HEK293T (cell line): ENCODE data around the gene PRRT2.

Experiments used
- ARNT ChIP-seq: fragments of 450-650 bp; IDR thresholded peaks from 2 replicates; pipeline ENCODE4 v1.6.1; 2017; ENCODE audit warnings: mild to moderate bottlenecking
- ELF4 ChIP-seq: fragments of 450-650 bp; IDR thresholded peaks from 2 replicates; pipeline ENCODE4 v1.6.1; 2017; ENCODE audit warnings: antibody characterized with exemption
- FOXK2 ChIP-seq: fragments of 450-650 bp; IDR thresholded peaks from 2 replicates; pipeline ENCODE4 v1.6.1; 2016; ENCODE audit warnings: mild to moderate bottlenecking
- FOXM1 ChIP-seq: fragments of 450-650 bp; IDR thresholded peaks from 2 replicates; pipeline ENCODE4 v1.6.1; 2017; ENCODE audit warnings: mild to moderate bottlenecking, borderline replicate concordance
- L3MBTL2 ChIP-seq: fragments of 450-650 bp; conservative IDR thresholded peaks from 2 replicates; pipeline ENCODE4 v1.6.1; 2016; ENCODE audit warnings: mild to moderate bottlenecking
- PKNOX1 ChIP-seq: fragments of 450-650 bp; IDR thresholded peaks from 2 replicates; pipeline ENCODE4 v1.6.1; 2016
- SUZ12 ChIP-seq: fragments of 450-650 bp; IDR thresholded peaks from 2 replicates; pipeline ENCODE4 v1.6.1; 2016; ENCODE audit warnings: mild to moderate bottlenecking
- ZNF384 ChIP-seq: fragments of 450-650 bp; IDR thresholded peaks from 2 replicates; pipeline ENCODE4 v1.6.1; 2016

- TF ChIP-seq ELF4 (no peak), FOXM1 (no peak), L3MBTL2 (no peak), ARNT (no peak), ZNF384 (no peak), PKNOX1 (no peak), SUZ12 (no peak), FOXK2 (no peak)
Measured at GRCh38 chr16:29831490-29831889, 19.5 kb downstream of the PRRT2 start.
